Measurements from ENCODE around the gene ICAM1.

ICAM1 gene

GRCh38 chr19:10332158-10332964 lies 61.4 kb downstream of the ICAM1 start:
- no peak for FAIRE-seq
- no peak for DNase-seq (ENCODE audit: insufficient read length, low spot score)

GRCh38 chr19:10332965-10333757 lies 62.2 kb downstream of the ICAM1 start, which contains the start of gene RAVER1:
Gene RAVER1 (minus strand): TSS chr19:10333529. CDS start chr19:10333507, 22 bp downstream.
- peak; percentile 100 for DNase-seq (ENCODE audit: insufficient read length, low spot score)
- TF ChIP-seq TAF1 (IDR thresholded peaks at IDR 0.05; ENCODE audit: low read depth, low read length) = peak; percentile 89
- peak; percentile 84 for TF ChIP-seq POLR2A (IDR thresholded peaks at IDR 0.05; ENCODE audit: low read depth, low read length)
- TF ChIP-seq PAX5 (IDR thresholded peaks at IDR 0.05; ENCODE audit: insufficient read depth, low read length, severe bottlenecking) = no peak
- no peak for TF ChIP-seq SPI1 (IDR thresholded peaks at IDR 0.05; ENCODE audit: low read depth, low read length)
- TF ChIP-seq POU2F2 (IDR thresholded peaks at IDR 0.05; ENCODE audit: low read depth, low read length) = 0 out of 2 replicates have a peak, but pooled peaks have one; percentile 27
- TF ChIP-seq POLR2AphosphoS5 (IDR thresholded peaks at IDR 0.05; ENCODE audit: low read depth, low read length) = peak; percentile 85
- FAIRE-seq = peak; percentile 100

More at GRCh38 chr19:10332158-10332964, 61.4 kb downstream of the ICAM1 start:
- no peak for TF ChIP-seq TAF1 (IDR thresholded peaks at IDR 0.05; ENCODE audit: low read depth, low read length)
- no peak for TF ChIP-seq POLR2AphosphoS5 (IDR thresholded peaks at IDR 0.05; ENCODE audit: low read depth, low read length)
- TF ChIP-seq SPI1 (IDR thresholded peaks at IDR 0.05; ENCODE audit: low read depth, low read length) = no peak

GRCh38 chr19:10333758-10334587 lies 63.1 kb downstream of the ICAM1 start:
- no peak for FAIRE-seq
- DNase-seq (ENCODE audit: insufficient read length, low spot score) = no peak
- TF ChIP-seq PAX5 (IDR thresholded peaks at IDR 0.05; ENCODE audit: insufficient read depth, low read length, severe bottlenecking) = no peak

- DNase-seq (ENCODE audit: insufficient read length, low spot score) (no peak), FAIRE-seq (no peak)
- TF ChIP-seq POLR2A (IDR thresholded peaks at IDR 0.05; ENCODE audit: low read depth, low read length) = no peak
- no peak for TF ChIP-seq POLR2AphosphoS5 (IDR thresholded peaks at IDR 0.05; ENCODE audit: low read depth, low read length)
- no peak for TF ChIP-seq POU2F2 (IDR thresholded peaks at IDR 0.05; ENCODE audit: low read depth, low read length)
- TF ChIP-seq TAF1 (IDR thresholded peaks at IDR 0.05; ENCODE audit: low read depth, low read length) = no peak
- TF ChIP-seq PAX5 (IDR thresholded peaks at IDR 0.05; ENCODE audit: insufficient read depth, low read length, severe bottlenecking) = no peak
Measured at GRCh38 chr19:10334588-10335351, 63.9 kb downstream of the ICAM1 start.

- FAIRE-seq = no peak
- no peak for DNase-seq (ENCODE audit: insufficient read length, low spot score)
- no peak for TF ChIP-seq TAF1 (IDR thresholded peaks at IDR 0.05; ENCODE audit: low read depth, low read length)
- no peak for TF ChIP-seq POLR2A (IDR thresholded peaks at IDR 0.05; ENCODE audit: low read depth, low read length)
- TF ChIP-seq POU2F2 (IDR thresholded peaks at IDR 0.05; ENCODE audit: low read depth, low read length) = no peak
- no peak for TF ChIP-seq PAX5 (IDR thresholded peaks at IDR 0.05; ENCODE audit: insufficient read depth, low read length, severe bottlenecking)
- no peak for TF ChIP-seq POLR2AphosphoS5 (IDR thresholded peaks at IDR 0.05; ENCODE audit: low read depth, low read length)
- no peak for TF ChIP-seq SPI1 (IDR thresholded peaks at IDR 0.05; ENCODE audit: low read depth, low read length)
Measured at GRCh38 chr19:10335352-10335985, 64.5 kb downstream of the ICAM1 start.
